GM12878 (cell line): ENCODE results near the gene TRHDE. TPM values are rescaled to one million over a fixed set of nuclear protein-coding genes. Genes with fewer than 3 reads are reported as not detected.

Experiments used
- ATAC-seq: fragments of 200-7000 bp; cut with Tn5 transposase; 3 replicates; pipeline ENCODE4 v1.9.1; 2020; ENCODE audit warnings: mild to moderate bottlenecking, moderate library complexity
- BruUV-seq: library from RNA; stranded (reverse); fragments of 400-500 nt; replicated peaks from 2 replicates; lab custom pipeline; 2021; lab: Mats Ljungman, UMichigan
- CTCF ChIA-PET: fragments of 300-600 bp; sonication (Branson Sonifier 250); formaldehyde crosslinking; extraction: SDS; loops from one replicate; lab custom pipeline; 2021; ENCODE audit warnings: inconsistent platforms; lab: Yijun Ruan, JAX
- POLR2A ChIA-PET: fragments of 350-600 bp; formaldehyde crosslinking; extraction: SDS; loops from one replicate; lab custom pipeline; 2021; ENCODE audit warnings: inconsistent platforms; lab: Charles Lee
- RAD21 ChIA-PET: fragments of 300-600 bp; sonication (Branson Sonifier 250); formaldehyde crosslinking; loops from one replicate; lab custom pipeline; 2023; ENCODE audit warnings: antibody characterized with exemption; ENCODE audit not compliant: unreplicated experiment; lab: Charles Lee
- SMC1A ChIA-PET: fragments of 300-600 bp; sonication (Branson Sonifier 250); formaldehyde crosslinking; loops from one replicate; lab custom pipeline; 2023; ENCODE audit not compliant: unreplicated experiment, uncharacterized antibody; lab: Charles Lee
- DNase-seq: peaks from one replicate; pipeline ENCODE4 v3.0.0-alpha.2; 2011; ENCODE audit warnings: low read depth, low spot score
- FAIRE-seq: peaks from 3 replicates; lab custom pipeline; 2011; peaks lifted over from hg19 to GRCh38; lab: Jason Lieb, UNC
- H2AFZ ChIP-seq: 2 replicates; pipeline ENCODE4 v1.6.0; 2011; ENCODE audit warnings: low read depth, low read length, control low read depth; ENCODE audit not compliant: control insufficient read depth
- H3K27ac ChIP-seq: 2 replicates; pipeline ENCODE4 v1.5.1; 2011; ENCODE audit warnings: control low read depth; ENCODE audit not compliant: control insufficient read depth, insufficient read depth
- H3K27me3 ChIP-seq, 2 experiments: replicated peaks in 1 of 2; 2 replicates each; pipeline versions ENCODE4 v1.6.0 to v1.6.1; 2011; ENCODE audit warnings: low read length in 1 of 2; ENCODE audit not compliant: control insufficient read depth in 2 of 2, insufficient read depth in 2 of 2
- H3K36me3 ChIP-seq, 2 experiments: 2 replicates each; pipeline ENCODE4 v1.5.1; 2011; ENCODE audit warnings: low read length in 1 of 2; ENCODE audit not compliant: control insufficient read depth in 2 of 2, insufficient read depth in 2 of 2
- H3K4me1 ChIP-seq: 2 replicates; pipeline ENCODE4 v1.6.1; 2011; ENCODE audit warnings: mild to moderate bottlenecking, low read length, moderate library complexity, mixed read lengths; ENCODE audit not compliant: control insufficient read depth, insufficient read depth
- H3K4me2 ChIP-seq: 2 replicates; pipeline ENCODE4 v1.6.0; 2011; ENCODE audit warnings: control low read depth; ENCODE audit not compliant: control insufficient read depth, insufficient read depth
- H3K4me3 ChIP-seq: fragments of 200-600 bp; sonication (generic); 2 replicates; pipeline ENCODE4 v1.5.1; 2016
- H3K79me2 ChIP-seq: 2 replicates; pipeline ENCODE4 v1.6.0; 2011; ENCODE audit warnings: low read length; ENCODE audit not compliant: control insufficient read depth, insufficient read depth
- H3K9ac ChIP-seq: 2 replicates; pipeline ENCODE4 v1.8.0; 2011; ENCODE audit warnings: low read length, control low read depth, mixed read lengths; ENCODE audit not compliant: control insufficient read depth, insufficient read depth
- H3K9me3 ChIP-seq: replicated peaks from 3 replicates; pipeline ENCODE4 v1.5.1; 2011; ENCODE audit warnings: mild to moderate bottlenecking, low read length; ENCODE audit not compliant: control insufficient read depth, insufficient read depth
- H4K20me1 ChIP-seq: 2 replicates; pipeline ENCODE4 v1.6.0; 2011; ENCODE audit not compliant: control insufficient read depth, insufficient read depth
- CHD1 ChIP-seq: IDR thresholded peaks from 2 replicates; pipeline ENCODE4 v1.6.1; 2012; ENCODE audit warnings: low read depth, low read length, improper control_type of control experiment
- CHD2 ChIP-seq: IDR thresholded peaks from 2 replicates; pipeline ENCODE4 v1.6.1; 2011; ENCODE audit warnings: low read depth, low read length, improper control_type of control experiment, borderline replicate concordance
- CREM ChIP-seq: IDR thresholded peaks from 2 replicates; pipeline ENCODE4 v1.6.1; 2014; ENCODE audit warnings: antibody characterized with exemption, low read depth
- FOXM1 ChIP-seq: IDR thresholded peaks from 2 replicates; pipeline ENCODE4 v1.6.1; 2012; ENCODE audit warnings: low read depth, mild to moderate bottlenecking, inconsistent platforms, low read length, moderate library complexity
- HCFC1 ChIP-seq: fragments of 150-350 bp; IDR thresholded peaks from 2 replicates; pipeline ENCODE4 v1.6.1; 2014; ENCODE audit warnings: low read length
- KLF5 ChIP-seq: fragments of 450-650 bp; IDR thresholded peaks from 2 replicates; pipeline ENCODE4 v1.6.1; 2014; ENCODE audit warnings: mild to moderate bottlenecking; ENCODE audit not compliant: partially characterized antibody
- MTA2 ChIP-seq: fragments of 450-650 bp; IDR thresholded peaks from 2 replicates; pipeline ENCODE4 v1.6.1; 2016; ENCODE audit warnings: low read depth, mild to moderate bottlenecking, moderate library complexity
- MXI1 ChIP-seq: fragments of 150-350 bp; IDR thresholded peaks from 2 replicates; pipeline ENCODE4 v1.6.1; 2011; ENCODE audit warnings: low read depth, mild to moderate bottlenecking, inconsistent platforms, low read length, improper control_type of control experiment
- NFIC ChIP-seq: IDR thresholded peaks from 2 replicates; pipeline ENCODE4 v1.6.1; 2012; ENCODE audit warnings: low read depth, mild to moderate bottlenecking, inconsistent platforms, low read length, moderate library complexity
- NR2F1 ChIP-seq: fragments of 450-650 bp; conservative IDR thresholded peaks from 2 replicates; pipeline ENCODE4 v1.6.1; 2017; ENCODE audit warnings: mild to moderate bottlenecking
- REST ChIP-seq: IDR thresholded peaks from 2 replicates; pipeline ENCODE4 v1.6.1; 2012; ENCODE audit warnings: mild to moderate bottlenecking, low read depth, low read length
- SRF ChIP-seq, 2 experiments: IDR thresholded peaks; 2 replicates each; pipeline ENCODE4 v1.6.1; 2011; ENCODE audit warnings: low read depth in 2 of 2, low read length in 2 of 2, mild to moderate bottlenecking in 1 of 2, moderate library complexity in 1 of 2
- STAT3 ChIP-seq: IDR thresholded peaks from 2 replicates; pipeline ENCODE4 v1.6.1; 2011; ENCODE audit warnings: low read depth, low read length, improper control_type of control experiment
- ZZZ3 ChIP-seq: IDR thresholded peaks from 2 replicates; pipeline ENCODE4 v1.6.1; 2011; ENCODE audit warnings: low read depth; ENCODE audit not compliant: control insufficient read depth, insufficient read length
- WGBS: methylation state at CpG from one replicate; pipeline ENCODE4 v1.1.6; 2016; ENCODE audit warnings: low lambda C conversion rate; ENCODE audit not compliant: insufficient replicate concordance, insufficient coverage; ENCODE audit errors: missing lambda C conversion rate; 5-methylcytosine and 5-hydroxymethylcytosine counted together
- in situ Hi-C: fragments of 300-500 bp; cut with MboI; formaldehyde crosslinking; loops from 9 replicates; pipeline ENCODE4 v1.14.3; 2018; ENCODE audit warnings: mixed read lengths
- intact Hi-C: fragments of 100-400 bp; cut with micrococcal nuclease; formaldehyde crosslinking; loops from one replicate; pipeline ENCODE4 v1.14.2; 2022; ENCODE audit not compliant: unreplicated experiment
- polyA plus RNA-seq, 11 experiments: library from polyadenylated mRNA; depleted of rRNA in 4 of 11; unstranded in 6 of 11; stranded (reverse) in 5 of 11; fragments of >200 nt; fragmentation: Nextera tagmentation in 4 of 11; fragmentation: Illumina TruSeq in 1 of 11; extraction: Ambion mirVana in 4 of 11; extraction: Trizol in 1 of 11; gene quantifications; 1 replicate in 1 of 11; 2 replicates in 10 of 11; pipeline versions ENCODE4 v1.2.1 to v1.2.3, GENCODE V29; 2011 to 2016; ENCODE audit warnings: inconsistent platforms in 2 of 11, missing spikeins in 2 of 11, low read depth in 1 of 11
- total RNA-seq, 4 experiments: library from RNA; depleted of rRNA in 3 of 4; stranded (reverse); fragments of >200 nt in 3 of 4; fragmentation: Illumina TruSeq in 1 of 4; extraction: Trizol in 1 of 4; gene quantifications; 2 replicates each; pipeline versions ENCODE4 v1.2.1 to v1.2.3, GENCODE V29; 2013 to 2021
- TF ChIP-seq, protein P1 (sequence below): fragments of 450-650 bp; conservative IDR thresholded peaks from 2 replicates; pipeline ENCODE4 v1.6.1; 2017; ENCODE audit warnings: mild to moderate bottlenecking, moderate library complexity

TRHDE gene
- total and polyA plus RNA-seq, 10 of the 15 experiments (the other 5 are each of a cell fraction or from before 2014, with no cell fraction given), result not detected

DNA sequence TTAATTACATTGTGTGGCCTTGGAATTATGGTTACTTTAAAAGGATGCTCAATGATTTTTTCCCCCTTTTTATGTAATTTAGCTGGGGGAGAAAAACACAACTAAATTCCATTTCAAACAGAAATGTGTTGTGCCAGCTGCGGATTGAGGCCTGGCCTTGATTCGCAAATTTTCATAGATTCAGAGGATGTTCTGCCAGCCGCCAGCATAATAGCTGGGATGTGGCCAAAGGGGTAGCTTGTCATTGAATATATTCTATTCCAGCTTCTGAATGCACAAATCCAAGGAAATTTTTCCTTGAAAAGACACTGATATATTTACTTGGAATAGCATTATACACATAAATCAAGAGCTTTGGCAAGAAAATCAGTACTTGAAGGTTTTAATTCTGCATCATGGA, 43.7 kb downstream of the TRHDE start:
- in situ Hi-C loops (no loop called here), intact Hi-C loops (no loop called here)
- ChIA-PET POLR2A (no interaction called here), CTCF (interaction anchor here (0.7 to 1.4 kb wide), 2 partner anchors 25 to 31 kb away, joined by 3 to 5 read pairs; no protein-coding TSS in a partner anchor), RAD21 (no interaction called here), SMC1A (interaction anchor here (1.1 kb wide), 1 partner anchor 14 kb away, joined by 5 read pairs; no protein-coding TSS in a partner anchor)
- BruUV-seq, result no TSS peak
- H3K27me3 ChIP-seq, result no peaks in the 10 kb centered on the region
- H3K9me3 ChIP-seq, result no peaks in the 10 kb centered on the region
- FAIRE-seq (no peak), ATAC-seq (no peak), DNase-seq (no peak)
- H3K4me1 ChIP-seq, result no peaks in the 10 kb centered on the region
- no peak overlapping the region for H3K4me2 ChIP-seq
- WGBS, result 93% methylated on average over 3 of the region's 3 CpGs
- no peaks in the 10 kb centered on the region for H3K36me3 ChIP-seq
- H3K79me2 ChIP-seq, result no peaks in the 10 kb centered on the region
- no peaks in the 10 kb centered on the region for H4K20me1 ChIP-seq
- no peak overlapping the region for H3K27ac ChIP-seq
- H3K9ac ChIP-seq, result no peak overlapping the region
- no peak for TF ChIP-seq HCFC1
- no peak for TF ChIP-seq KLF5
- no peak for TF ChIP-seq CHD2
- no peak for TF ChIP-seq ZZZ3
- TF ChIP-seq STAT3, result no peak
- no peak for TF ChIP-seq CREM
- no peak for TF ChIP-seq SRF (IDR thresholded peaks at IDR 0.05; ENCODE audit: low read depth in 2 of 2, low read length in 2 of 2)
- TF ChIP-seq NR2F1, result no peak
- TF ChIP-seq CHD1, result no peak
- no peak for TF ChIP-seq FOXM1
- H3K4me3 ChIP-seq, result no peak overlapping the region
- no peak overlapping the region for H2AFZ ChIP-seq

- Histone ChIP-seq H3K4me3 (no peak overlapping the region), H4K20me1 (no peaks in the 10 kb centered on the region), H2AFZ (no peak overlapping the region), H3K4me2 (no peak overlapping the region), H3K9me3 (no peaks in the 10 kb centered on the region), H3K27ac (no peak overlapping the region), H3K4me1 (no peaks in the 10 kb centered on the region), H3K79me2 (no peaks in the 10 kb centered on the region), H3K36me3 (no peaks in the 10 kb centered on the region), H3K27me3 (no peaks in the 10 kb centered on the region), H3K9ac (no peak overlapping the region)
- no TSS peak for BruUV-seq
- intact Hi-C loops, result no loop called here
- WGBS, result 17% methylated on average over 4 of the region's 4 CpGs
- ATAC-seq, result no peak
- in situ Hi-C loops, result no loop called here
- ChIA-PET SMC1A (interaction anchor here (0.6 kb wide), 1 partner anchor 8 kb away, joined by 3 read pairs; no protein-coding TSS in a partner anchor), RAD21 (no interaction called here), POLR2A (no interaction called here), CTCF (no interaction called here)
- no peak for DNase-seq
- no peak for FAIRE-seq
- TF ChIP-seq, protein P1, sequence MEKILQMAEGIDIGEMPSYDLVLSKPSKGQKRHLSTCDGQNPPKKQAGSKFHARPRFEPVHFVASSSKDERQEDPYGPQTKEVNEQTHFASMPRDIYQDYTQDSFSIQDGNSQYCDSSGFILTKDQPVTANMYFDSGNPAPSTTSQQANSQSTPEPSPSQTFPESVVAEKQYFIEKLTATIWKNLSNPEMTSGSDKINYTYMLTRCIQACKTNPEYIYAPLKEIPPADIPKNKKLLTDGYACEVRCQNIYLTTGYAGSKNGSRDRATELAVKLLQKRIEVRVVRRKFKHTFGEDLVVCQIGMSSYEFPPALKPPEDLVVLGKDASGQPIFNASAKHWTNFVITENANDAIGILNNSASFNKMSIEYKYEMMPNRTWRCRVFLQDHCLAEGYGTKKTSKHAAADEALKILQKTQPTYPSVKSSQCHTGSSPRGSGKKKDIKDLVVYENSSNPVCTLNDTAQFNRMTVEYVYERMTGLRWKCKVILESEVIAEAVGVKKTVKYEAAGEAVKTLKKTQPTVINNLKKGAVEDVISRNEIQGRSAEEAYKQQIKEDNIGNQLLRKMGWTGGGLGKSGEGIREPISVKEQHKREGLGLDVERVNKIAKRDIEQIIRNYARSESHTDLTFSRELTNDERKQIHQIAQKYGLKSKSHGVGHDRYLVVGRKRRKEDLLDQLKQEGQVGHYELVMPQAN, result no peak
- TF ChIP-seq NFIC, result no peak
- TF ChIP-seq MTA2, result no peak
- no peak for TF ChIP-seq REST
- no peak for TF ChIP-seq MXI1
These were observed 46.2 kb downstream of the TRHDE start for GRCh38 chr12:72318341-72318740.
